Measurements from ENCODE around the gene PARD3B. TPM values are rescaled to one million over a fixed set of nuclear protein-coding genes. Genes with fewer than 3 reads are reported as not detected.
A peak's percentile ranks its signal among the peaks of the same experiment; 100 is the strongest.

PARD3B gene
- total RNA-seq, 6 experiments from 2014 or later, result 5.3 to 11.2 (median 8.3) TPM

- intact Hi-C loops (cut with DNase I), result no loop called here
- Histone ChIP-seq H3K27me3 (no peaks in the 10 kb centered on the region), H3K9me3 (no peaks in the 10 kb centered on the region), H3K4me3 (no peak overlapping the region), H3K4me1 (no peaks in the 10 kb centered on the region), H3K27ac (no peak overlapping the region), H3K36me3 (no peaks in the 10 kb centered on the region)
- TF ChIP-seq, protein P1, sequence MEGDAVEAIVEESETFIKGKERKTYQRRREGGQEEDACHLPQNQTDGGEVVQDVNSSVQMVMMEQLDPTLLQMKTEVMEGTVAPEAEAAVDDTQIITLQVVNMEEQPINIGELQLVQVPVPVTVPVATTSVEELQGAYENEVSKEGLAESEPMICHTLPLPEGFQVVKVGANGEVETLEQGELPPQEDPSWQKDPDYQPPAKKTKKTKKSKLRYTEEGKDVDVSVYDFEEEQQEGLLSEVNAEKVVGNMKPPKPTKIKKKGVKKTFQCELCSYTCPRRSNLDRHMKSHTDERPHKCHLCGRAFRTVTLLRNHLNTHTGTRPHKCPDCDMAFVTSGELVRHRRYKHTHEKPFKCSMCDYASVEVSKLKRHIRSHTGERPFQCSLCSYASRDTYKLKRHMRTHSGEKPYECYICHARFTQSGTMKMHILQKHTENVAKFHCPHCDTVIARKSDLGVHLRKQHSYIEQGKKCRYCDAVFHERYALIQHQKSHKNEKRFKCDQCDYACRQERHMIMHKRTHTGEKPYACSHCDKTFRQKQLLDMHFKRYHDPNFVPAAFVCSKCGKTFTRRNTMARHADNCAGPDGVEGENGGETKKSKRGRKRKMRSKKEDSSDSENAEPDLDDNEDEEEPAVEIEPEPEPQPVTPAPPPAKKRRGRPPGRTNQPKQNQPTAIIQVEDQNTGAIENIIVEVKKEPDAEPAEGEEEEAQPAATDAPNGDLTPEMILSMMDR (IDR thresholded peaks at IDR 0.05), result no peak
- TF ChIP-seq POLR2A (IDR thresholded peaks at IDR 0.05), result no peak
- 32% methylated on average over 2 of the region's 2 CpGs for WGBS (ENCODE audit: insufficient coverage, low coverage, low lambda C conversion rate, missing lambda C conversion rate)
- DNase-seq (no peak), ATAC-seq (no peak)
Observed at GRCh38 chr2:205402011-205402410, 856.7 kb downstream of the PARD3B start.

DNA sequence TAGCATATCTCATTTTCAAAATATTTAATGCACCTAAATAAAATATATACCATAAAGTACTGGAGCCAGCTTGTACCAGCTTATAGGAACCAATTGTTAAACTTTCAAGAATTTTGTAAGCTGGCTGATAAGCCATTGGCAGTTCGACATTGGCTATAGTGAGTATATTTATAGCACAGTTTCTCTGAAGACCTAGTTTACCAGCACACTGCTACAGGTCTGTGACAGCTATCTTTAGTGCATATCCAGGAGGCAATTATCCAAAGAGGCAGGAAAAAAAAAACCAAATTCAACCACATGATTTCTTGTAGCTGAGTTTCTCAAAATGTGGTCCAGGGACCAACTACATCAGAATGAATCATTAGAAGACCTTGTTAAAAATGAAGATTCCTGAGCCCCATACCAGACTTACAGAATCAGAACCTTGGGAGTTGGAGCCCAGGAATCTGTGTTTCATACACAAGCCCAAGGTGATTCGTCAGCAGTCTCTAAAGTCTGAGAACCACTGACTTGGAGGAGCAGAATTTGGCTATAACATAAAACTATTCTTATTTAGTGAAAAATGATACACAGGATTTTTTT, 858.1 kb downstream of the PARD3B start:
- no peaks in the 10 kb centered on the region for H3K36me3 ChIP-seq
- no peak for TF ChIP-seq POLR2A (IDR thresholded peaks at IDR 0.05)
- TF ChIP-seq, protein P1 (IDR thresholded peaks at IDR 0.05), result no peak
- H3K4me1 ChIP-seq, result no peaks in the 10 kb centered on the region
- 100% methylated on average over 2 of the region's 2 CpGs for WGBS (ENCODE audit: insufficient coverage, low coverage, low lambda C conversion rate, missing lambda C conversion rate)
- no peaks in the 10 kb centered on the region for H3K9me3 ChIP-seq
- no peaks in the 10 kb centered on the region for H3K27me3 ChIP-seq
- DNase-seq, result no peak
- intact Hi-C loops (cut with DNase I), result no loop called here
- H3K27ac ChIP-seq, result no peak overlapping the region
- H3K4me3 ChIP-seq, result no peak overlapping the region
- ATAC-seq, result no peak

- intact Hi-C loops (cut with DNase I), result no loop called here
- H3K4me3 ChIP-seq, result no peak overlapping the region
- no peaks in the 10 kb centered on the region for H3K36me3 ChIP-seq
- no peak for DNase-seq
- H3K27me3 ChIP-seq, result no peaks in the 10 kb centered on the region
- WGBS (ENCODE audit: insufficient coverage, low coverage, low lambda C conversion rate, missing lambda C conversion rate), result 78% methylated on average over 1 of the region's 1 CpG
- H3K4me1 ChIP-seq, result no peaks in the 10 kb centered on the region
- no peaks in the 10 kb centered on the region for H3K9me3 ChIP-seq
- TF ChIP-seq POLR2A (IDR thresholded peaks at IDR 0.05), result no peak
- TF ChIP-seq, protein P1 (IDR thresholded peaks at IDR 0.05), result no peak
- no peak overlapping the region for H3K27ac ChIP-seq
- peak in 1 of 4 donors; percentile 57 for ATAC-seq
Observed at GRCh38 chr2:205405194-205405593, 859.9 kb downstream of the PARD3B start.

DNA sequence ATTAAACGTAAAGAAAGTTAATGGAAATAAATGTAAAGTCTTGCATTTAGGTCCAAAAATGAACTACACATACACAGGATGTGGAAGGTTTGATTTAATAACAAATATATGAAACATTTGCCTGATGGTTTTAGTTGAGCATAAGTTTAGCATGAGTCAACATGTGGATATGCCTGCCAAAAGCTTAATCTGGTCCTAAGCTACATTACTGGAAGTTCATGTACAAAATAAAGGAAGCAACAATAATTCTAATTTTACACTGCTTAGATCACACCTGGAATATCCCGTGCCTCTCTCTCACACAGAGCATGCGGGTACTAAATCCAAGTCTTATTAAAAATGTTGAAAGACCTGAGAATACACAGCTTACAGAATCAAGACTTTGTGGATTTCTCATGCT, 860.5 kb downstream of the PARD3B start:
- WGBS (ENCODE audit: insufficient coverage, low coverage, low lambda C conversion rate, missing lambda C conversion rate), result 80% methylated on average over 3 of the region's 3 CpGs
- DNase-seq (no peak), ATAC-seq (peak in 1 of 4 donors; percentile 34)
- H3K4me1 ChIP-seq, result no peaks in the 10 kb centered on the region
- H3K9me3 ChIP-seq, result no peaks in the 10 kb centered on the region
- TF ChIP-seq, protein P1 (IDR thresholded peaks at IDR 0.05), result no peak
- TF ChIP-seq POLR2A (IDR thresholded peaks at IDR 0.05), result no peak
- H3K4me3 ChIP-seq, result no peak overlapping the region
- H3K36me3 ChIP-seq, result no peaks in the 10 kb centered on the region
- H3K27ac ChIP-seq, result no peak overlapping the region
- no peaks in the 10 kb centered on the region for H3K27me3 ChIP-seq
- intact Hi-C loops (cut with DNase I), result no loop called here

DNA sequence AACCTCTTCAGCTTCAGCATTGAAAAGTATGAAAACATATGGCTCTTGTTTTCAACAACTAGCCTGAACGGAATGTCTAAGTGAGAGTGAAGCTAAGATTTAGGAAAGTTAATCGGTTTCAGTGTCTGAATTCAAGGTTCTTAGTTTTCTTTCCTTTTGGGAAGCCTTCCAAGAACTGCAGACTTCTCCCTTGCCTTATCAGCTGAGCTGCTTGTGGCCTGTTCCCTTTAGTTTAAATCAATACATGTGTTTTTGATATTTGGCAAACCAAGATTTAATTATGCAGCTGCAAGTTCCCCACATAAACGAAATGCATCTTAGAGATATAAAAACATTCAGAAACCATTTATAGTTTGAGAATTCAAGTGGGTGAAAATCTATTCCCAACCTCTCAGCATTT, 862.7 kb downstream of the PARD3B start:
- intact Hi-C loops (cut with DNase I), result no loop called here
- H3K36me3 ChIP-seq, result no peaks in the 10 kb centered on the region
- no peaks in the 10 kb centered on the region for H3K9me3 ChIP-seq
- 37% methylated on average over 3 of the region's 3 CpGs for WGBS (ENCODE audit: insufficient coverage, low coverage, low lambda C conversion rate, missing lambda C conversion rate)
- DNase-seq (no peak), ATAC-seq (no peak)
- no peak overlapping the region for H3K27ac ChIP-seq
- TF ChIP-seq, protein P1 (IDR thresholded peaks at IDR 0.05), result no peak
- TF ChIP-seq POLR2A (IDR thresholded peaks at IDR 0.05), result no peak
- H3K27me3 ChIP-seq, result no peaks in the 10 kb centered on the region
- no peaks in the 10 kb centered on the region for H3K4me1 ChIP-seq
- H3K4me3 ChIP-seq, result no peak overlapping the region
